ENCODE data around the gene RBMY1E. TPM values are rescaled to one million over a fixed set of nuclear protein-coding genes. Genes with fewer than 3 reads are reported as not detected.
"Not testable (repeated sequence)": the region's sequence is repeated elsewhere in the genome, so short reads cannot be mapped to it uniquely, and the experiment has no call there.

RBMY1E gene
- total RNA-seq (not detected in 2 replicates), polyA plus RNA-seq (not detected in 2 replicates), polyA minus RNA-seq (ENCODE audit: low replicate concordance) (not detected in 2 replicates)
- polyA plus RNA-seq (2012), result not detected in 2 replicates

DNA sequence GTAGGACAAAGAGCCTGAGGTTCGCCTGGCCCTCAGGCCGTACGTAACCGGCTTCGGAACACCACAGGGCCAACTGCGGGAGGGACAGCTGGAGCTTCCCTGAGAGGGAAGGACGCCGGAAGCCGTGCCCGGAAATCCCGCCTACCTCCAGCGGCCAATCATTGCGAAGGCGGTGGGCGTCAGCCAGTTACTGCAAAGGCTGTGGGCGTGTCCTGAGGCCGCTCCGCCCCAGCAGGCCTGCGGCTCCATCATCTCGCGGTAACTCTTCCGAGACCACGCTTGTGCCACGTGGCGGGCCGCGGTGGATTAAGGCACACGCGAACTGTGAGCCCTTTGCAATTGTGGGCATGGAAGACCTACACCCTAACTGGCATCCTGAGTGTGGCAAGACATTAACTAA, at the start of gene RBMY1E:
RBMY1E (minus strand) TSS at position 101 of the 400 bp plus-strand sequence. CDS start 1,978 bp downstream, outside the sequence.
- H3K36me3 ChIP-seq (ENCODE audit: control insufficient read depth, insufficient read depth, low read length); H3K4me1 ChIP-seq (ENCODE audit: control insufficient read depth, extremely low read depth, insufficient read depth, low read length); H3K9ac ChIP-seq (ENCODE audit: insufficient read depth, low read length); H3K27ac ChIP-seq (ENCODE audit: insufficient read depth, low read length); DNase-seq (ENCODE audit: low read depth in 2 of 2); H3K4me2 ChIP-seq (ENCODE audit: extremely low read depth, insufficient read depth, low read length); H3K9me3 ChIP-seq (ENCODE audit: control insufficient read depth, insufficient read depth, low read depth, low read length); H3K79me2 ChIP-seq (ENCODE audit: control insufficient read depth, insufficient read depth, low read length); H3K4me3 ChIP-seq (replicated peaks in 1 of 4; ENCODE audit: control extremely low read depth in 1 of 4, insufficient read depth in 1 of 4, low read depth in 3 of 4, low read length in 4 of 4); H4K20me1 ChIP-seq (ENCODE audit: control insufficient read depth, extremely low read depth, insufficient read depth, low read length); H3K27me3 ChIP-seq (ENCODE audit: control insufficient read depth, insufficient read depth, low read length); H2AFZ ChIP-seq (ENCODE audit: low read length): not testable (repeated sequence)

DNA sequence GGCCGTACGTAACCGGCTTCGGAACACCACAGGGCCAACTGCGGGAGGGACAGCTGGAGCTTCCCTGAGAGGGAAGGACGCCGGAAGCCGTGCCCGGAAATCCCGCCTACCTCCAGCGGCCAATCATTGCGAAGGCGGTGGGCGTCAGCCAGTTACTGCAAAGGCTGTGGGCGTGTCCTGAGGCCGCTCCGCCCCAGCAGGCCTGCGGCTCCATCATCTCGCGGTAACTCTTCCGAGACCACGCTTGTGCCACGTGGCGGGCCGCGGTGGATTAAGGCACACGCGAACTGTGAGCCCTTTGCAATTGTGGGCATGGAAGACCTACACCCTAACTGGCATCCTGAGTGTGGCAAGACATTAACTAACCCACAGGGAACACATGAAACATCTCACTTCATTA, 23.4 kb downstream of the RBMY1E start, which contains the start of gene RBMY1D:
RBMY1D (minus strand) TSS at position 101 of the 400 bp plus-strand sequence. CDS start 2,013 bp downstream, outside the sequence.
- not testable (repeated sequence) for H3K27me3 ChIP-seq (ENCODE audit: control insufficient read depth, insufficient read depth, low read length); H3K79me2 ChIP-seq (ENCODE audit: control insufficient read depth, insufficient read depth, low read length); H3K9ac ChIP-seq (ENCODE audit: insufficient read depth, low read length); H3K27ac ChIP-seq (ENCODE audit: insufficient read depth, low read length); H3K4me1 ChIP-seq (ENCODE audit: control insufficient read depth, extremely low read depth, insufficient read depth, low read length); H3K36me3 ChIP-seq (ENCODE audit: control insufficient read depth, insufficient read depth, low read length); H3K9me3 ChIP-seq (ENCODE audit: control insufficient read depth, insufficient read depth, low read depth, low read length); H3K4me3 ChIP-seq (replicated peaks in 1 of 4; ENCODE audit: control extremely low read depth in 1 of 4, insufficient read depth in 1 of 4, low read depth in 3 of 4, low read length in 4 of 4); H2AFZ ChIP-seq (ENCODE audit: low read length); H4K20me1 ChIP-seq (ENCODE audit: control insufficient read depth, extremely low read depth, insufficient read depth, low read length); H3K4me2 ChIP-seq (ENCODE audit: extremely low read depth, insufficient read depth, low read length); DNase-seq (ENCODE audit: low read depth in 2 of 2)

DNA sequence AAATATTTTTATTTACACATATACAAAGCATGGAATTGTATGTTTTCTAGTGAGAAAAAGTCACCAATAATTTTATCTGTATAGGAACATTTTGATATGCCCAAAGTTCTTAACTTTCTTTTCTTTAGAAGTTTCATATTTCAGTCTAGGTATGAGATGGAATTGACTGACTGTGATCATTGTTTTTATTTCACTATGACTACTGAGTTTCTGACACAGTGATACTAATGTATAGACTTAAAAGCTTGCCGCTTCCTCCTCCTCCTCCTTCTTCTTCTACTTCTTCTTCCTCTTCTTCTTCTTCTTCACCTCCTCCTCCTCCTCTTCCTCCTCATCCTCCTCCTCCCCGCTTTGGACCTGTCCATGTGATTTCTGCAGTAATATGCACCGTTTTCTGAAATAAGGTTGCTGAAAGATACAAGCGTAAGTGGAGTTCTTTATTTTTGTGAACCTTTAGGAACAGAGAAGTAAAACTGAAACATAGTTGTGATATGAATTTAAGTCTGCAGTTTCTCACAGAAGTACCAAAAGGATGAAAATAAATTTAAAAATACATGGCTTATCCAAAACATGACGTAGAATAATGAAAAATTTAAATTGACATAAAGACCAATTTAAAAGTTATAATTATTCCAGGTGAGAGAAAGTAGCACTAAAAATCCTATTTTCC, 48.3 kb downstream of the RBMY1E start:
- not testable (repeated sequence) for H4K20me1 ChIP-seq (ENCODE audit: control insufficient read depth, extremely low read depth, insufficient read depth, low read length)

More for the DNA sequence above, 48.3 kb downstream of the RBMY1E start:
- not testable (repeated sequence) for H3K79me2 ChIP-seq (ENCODE audit: control insufficient read depth, insufficient read depth, low read length); H3K9me3 ChIP-seq (ENCODE audit: control insufficient read depth, insufficient read depth, low read depth, low read length); H3K4me1 ChIP-seq (ENCODE audit: control insufficient read depth, extremely low read depth, insufficient read depth, low read length); H3K4me3 ChIP-seq (replicated peaks in 1 of 4; ENCODE audit: control extremely low read depth in 1 of 4, insufficient read depth in 1 of 4, low read depth in 3 of 4, low read length in 4 of 4); H3K36me3 ChIP-seq (ENCODE audit: control insufficient read depth, insufficient read depth, low read length); H2AFZ ChIP-seq (ENCODE audit: low read length); H3K27me3 ChIP-seq (ENCODE audit: control insufficient read depth, insufficient read depth, low read length); DNase-seq (ENCODE audit: low read depth in 2 of 2); H3K27ac ChIP-seq (ENCODE audit: insufficient read depth, low read length); H3K4me2 ChIP-seq (ENCODE audit: extremely low read depth, insufficient read depth, low read length); H3K9ac ChIP-seq (ENCODE audit: insufficient read depth, low read length)

Other genes with a start within 250 kb of the RBMY1E start
- not detected in 2 replicates for gene RBMY1D, start 23.5 kb downstream of the RBMY1E start, total RNA-seq
- not detected in 2 replicates for gene RBMY1D, start 23.5 kb downstream of the RBMY1E start, polyA plus RNA-seq